ENCODE measurements around the gene KRTAP10-6.

GRCh38 chr21:44593598-44594405 lies 1.5 kb upstream of the KRTAP10-6 start:
- no peak for TF ChIP-seq POLR2A (IDR thresholded peaks at IDR 0.05)
- TF ChIP-seq, protein P1, sequence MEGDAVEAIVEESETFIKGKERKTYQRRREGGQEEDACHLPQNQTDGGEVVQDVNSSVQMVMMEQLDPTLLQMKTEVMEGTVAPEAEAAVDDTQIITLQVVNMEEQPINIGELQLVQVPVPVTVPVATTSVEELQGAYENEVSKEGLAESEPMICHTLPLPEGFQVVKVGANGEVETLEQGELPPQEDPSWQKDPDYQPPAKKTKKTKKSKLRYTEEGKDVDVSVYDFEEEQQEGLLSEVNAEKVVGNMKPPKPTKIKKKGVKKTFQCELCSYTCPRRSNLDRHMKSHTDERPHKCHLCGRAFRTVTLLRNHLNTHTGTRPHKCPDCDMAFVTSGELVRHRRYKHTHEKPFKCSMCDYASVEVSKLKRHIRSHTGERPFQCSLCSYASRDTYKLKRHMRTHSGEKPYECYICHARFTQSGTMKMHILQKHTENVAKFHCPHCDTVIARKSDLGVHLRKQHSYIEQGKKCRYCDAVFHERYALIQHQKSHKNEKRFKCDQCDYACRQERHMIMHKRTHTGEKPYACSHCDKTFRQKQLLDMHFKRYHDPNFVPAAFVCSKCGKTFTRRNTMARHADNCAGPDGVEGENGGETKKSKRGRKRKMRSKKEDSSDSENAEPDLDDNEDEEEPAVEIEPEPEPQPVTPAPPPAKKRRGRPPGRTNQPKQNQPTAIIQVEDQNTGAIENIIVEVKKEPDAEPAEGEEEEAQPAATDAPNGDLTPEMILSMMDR (IDR thresholded peaks at IDR 0.05), result no peak
